Measurements from ENCODE around the gene GBP7.

GBP7 gene

DNA sequence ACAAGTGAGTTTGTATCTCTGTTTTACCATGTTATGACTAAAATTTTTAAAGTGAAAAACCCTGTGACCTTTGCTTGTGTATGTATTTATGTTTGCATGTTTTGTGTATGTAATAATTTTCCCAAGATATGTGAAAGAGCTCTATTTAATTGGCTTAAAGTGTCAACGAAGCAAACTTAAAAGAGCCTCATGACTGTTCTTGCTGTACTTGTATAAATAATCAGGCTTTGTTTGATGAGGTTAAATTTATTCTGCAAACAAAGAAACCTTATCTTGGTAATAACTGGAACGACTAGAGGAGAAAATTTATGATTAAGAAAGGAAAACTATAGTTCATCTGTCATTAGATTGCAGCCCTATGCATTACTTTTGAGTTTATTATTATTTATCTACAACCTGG is 6.6 kb downstream of the GBP7 start:
- no peaks in the 10 kb centered on the region for H3K27me3 ChIP-seq (replicated peaks; ENCODE audit: control insufficient read depth, insufficient read depth, low read length)
- H3K4me3 ChIP-seq (replicated peaks; ENCODE audit: low read depth, low read length), result no peak overlapping the region
- TF ChIP-seq, protein P1, sequence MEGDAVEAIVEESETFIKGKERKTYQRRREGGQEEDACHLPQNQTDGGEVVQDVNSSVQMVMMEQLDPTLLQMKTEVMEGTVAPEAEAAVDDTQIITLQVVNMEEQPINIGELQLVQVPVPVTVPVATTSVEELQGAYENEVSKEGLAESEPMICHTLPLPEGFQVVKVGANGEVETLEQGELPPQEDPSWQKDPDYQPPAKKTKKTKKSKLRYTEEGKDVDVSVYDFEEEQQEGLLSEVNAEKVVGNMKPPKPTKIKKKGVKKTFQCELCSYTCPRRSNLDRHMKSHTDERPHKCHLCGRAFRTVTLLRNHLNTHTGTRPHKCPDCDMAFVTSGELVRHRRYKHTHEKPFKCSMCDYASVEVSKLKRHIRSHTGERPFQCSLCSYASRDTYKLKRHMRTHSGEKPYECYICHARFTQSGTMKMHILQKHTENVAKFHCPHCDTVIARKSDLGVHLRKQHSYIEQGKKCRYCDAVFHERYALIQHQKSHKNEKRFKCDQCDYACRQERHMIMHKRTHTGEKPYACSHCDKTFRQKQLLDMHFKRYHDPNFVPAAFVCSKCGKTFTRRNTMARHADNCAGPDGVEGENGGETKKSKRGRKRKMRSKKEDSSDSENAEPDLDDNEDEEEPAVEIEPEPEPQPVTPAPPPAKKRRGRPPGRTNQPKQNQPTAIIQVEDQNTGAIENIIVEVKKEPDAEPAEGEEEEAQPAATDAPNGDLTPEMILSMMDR (IDR thresholded peaks at IDR 0.05; ENCODE audit: insufficient read depth, low read length, poor library complexity, severe bottlenecking), result no peak
- no peak for DNase-seq (ENCODE audit: extremely low read depth, insufficient read length)
- no peaks in the 10 kb centered on the region for H3K36me3 ChIP-seq (ENCODE audit: control insufficient read depth, insufficient read depth, low read length)

DNA sequence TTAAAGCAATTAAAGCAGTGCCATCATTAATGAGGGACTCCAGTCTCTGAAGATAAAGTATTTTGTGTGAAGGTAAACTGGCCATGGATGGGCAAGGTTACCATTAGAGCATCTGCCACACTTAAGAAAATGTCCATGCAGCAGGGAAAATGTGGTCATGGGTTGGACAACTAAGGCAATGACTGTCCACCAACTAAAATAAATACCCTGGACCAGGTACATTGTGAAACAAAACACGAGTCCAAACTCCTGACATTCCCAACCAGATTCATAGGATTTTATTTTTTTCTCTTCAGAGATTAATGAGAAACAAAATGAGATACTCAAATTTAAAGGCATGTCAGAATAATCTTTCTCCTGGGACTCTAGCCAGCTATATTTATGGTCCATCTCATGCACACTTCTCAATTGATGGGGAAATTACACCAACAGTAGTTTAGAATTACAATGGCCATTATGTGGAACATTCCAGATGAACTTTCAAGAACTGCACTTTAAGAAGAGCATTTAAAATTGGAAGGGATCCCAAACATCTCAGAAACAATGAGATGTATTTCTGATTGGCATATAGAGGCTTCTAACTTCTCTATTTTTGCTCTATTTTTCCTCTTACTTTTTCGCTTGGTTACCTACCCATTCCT is 8.1 kb downstream of the GBP7 start:
- H3K27me3 ChIP-seq (replicated peaks; ENCODE audit: control insufficient read depth, insufficient read depth, low read length), result no peaks in the 10 kb centered on the region
- TF ChIP-seq, protein P1 (IDR thresholded peaks at IDR 0.05; ENCODE audit: insufficient read depth, low read length, poor library complexity, severe bottlenecking), result no peak
- H3K4me3 ChIP-seq (replicated peaks; ENCODE audit: low read depth, low read length), result no peak overlapping the region
- no peaks in the 10 kb centered on the region for H3K36me3 ChIP-seq (ENCODE audit: control insufficient read depth, insufficient read depth, low read length)
- DNase-seq (ENCODE audit: extremely low read depth, insufficient read length), result no peak

DNA sequence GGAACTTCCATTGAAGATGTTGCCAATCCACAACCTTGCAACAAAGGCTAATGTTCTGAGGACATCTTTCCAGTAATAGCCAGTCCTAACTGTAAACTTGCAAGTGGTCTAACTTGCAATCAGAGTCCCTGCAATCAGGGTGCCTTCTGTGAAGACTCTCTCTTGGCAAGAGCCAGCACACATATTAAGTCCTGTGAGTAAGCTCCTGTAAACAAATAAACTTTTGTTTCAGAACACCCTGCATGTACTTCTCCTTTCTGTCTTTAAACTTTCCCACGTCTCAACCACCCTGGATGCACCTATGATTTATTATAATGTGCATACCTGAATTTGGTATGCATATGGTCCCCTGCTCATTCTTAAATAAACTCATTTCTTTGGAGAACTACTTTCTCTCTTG is 9.1 kb downstream of the GBP7 start:
- no peak overlapping the region for H3K4me3 ChIP-seq (replicated peaks; ENCODE audit: low read depth, low read length)
- no peaks in the 10 kb centered on the region for H3K36me3 ChIP-seq (ENCODE audit: control insufficient read depth, insufficient read depth, low read length)
- TF ChIP-seq, protein P1 (IDR thresholded peaks at IDR 0.05; ENCODE audit: insufficient read depth, low read length, poor library complexity, severe bottlenecking), result no peak
- no peak for DNase-seq (ENCODE audit: extremely low read depth, insufficient read length)
- H3K27me3 ChIP-seq (replicated peaks; ENCODE audit: control insufficient read depth, insufficient read depth, low read length), result no peaks in the 10 kb centered on the region

DNA sequence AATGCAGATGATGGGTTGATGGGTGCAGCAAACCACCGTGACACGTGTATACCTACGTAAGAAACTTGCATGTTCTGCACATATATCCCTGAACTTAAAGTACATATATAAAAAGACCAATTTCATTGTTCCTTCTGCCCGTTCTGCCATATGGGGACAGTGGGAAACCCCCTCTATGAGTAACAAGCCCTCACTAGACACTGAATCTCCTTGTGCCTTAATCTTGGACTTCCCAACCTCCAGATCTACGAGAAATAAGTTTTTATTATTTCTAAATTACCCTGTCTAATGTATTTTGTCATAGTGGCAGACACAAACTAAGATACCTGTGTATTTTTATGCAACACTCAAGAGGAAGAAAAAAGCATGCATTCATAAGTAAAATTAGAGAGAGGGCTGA is 10.0 kb downstream of the GBP7 start:
- no peaks in the 10 kb centered on the region for H3K36me3 ChIP-seq (ENCODE audit: control insufficient read depth, insufficient read depth, low read length)
- H3K4me3 ChIP-seq (replicated peaks; ENCODE audit: low read depth, low read length), result no peak overlapping the region
- TF ChIP-seq, protein P1 (IDR thresholded peaks at IDR 0.05; ENCODE audit: insufficient read depth, low read length, poor library complexity, severe bottlenecking), result no peak
- no peaks in the 10 kb centered on the region for H3K27me3 ChIP-seq (replicated peaks; ENCODE audit: control insufficient read depth, insufficient read depth, low read length)
- no peak for DNase-seq (ENCODE audit: extremely low read depth, insufficient read length)

DNA sequence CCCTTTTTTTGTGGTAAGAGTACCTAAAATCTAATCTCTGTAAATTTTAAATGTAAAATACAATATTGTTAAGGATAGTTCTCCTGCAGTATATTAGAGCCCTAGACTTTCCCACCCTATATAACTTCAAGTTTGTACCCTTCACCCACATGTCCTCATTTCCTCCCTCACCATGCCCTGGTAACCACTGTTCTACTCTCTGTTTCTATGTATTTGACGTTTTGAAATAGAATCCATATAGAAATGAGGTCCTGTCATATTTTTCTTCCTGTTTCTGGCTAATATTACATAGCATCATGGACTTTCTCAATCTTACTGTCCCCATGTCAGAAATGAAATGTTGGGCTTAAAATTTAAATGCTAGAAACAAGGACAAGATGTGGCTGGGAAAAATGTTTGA is 24.8 kb downstream of the GBP7 start:
- TF ChIP-seq, protein P1 (IDR thresholded peaks at IDR 0.05; ENCODE audit: insufficient read depth, low read length, poor library complexity, severe bottlenecking), result no peak
- Histone ChIP-seq H3K36me3 (ENCODE audit: control insufficient read depth, insufficient read depth, low read length) (no peaks in the 10 kb centered on the region), H3K4me3 (replicated peaks; ENCODE audit: low read depth, low read length) (no peak overlapping the region), H3K27me3 (replicated peaks; ENCODE audit: control insufficient read depth, insufficient read depth, low read length) (no peaks in the 10 kb centered on the region)
- no peak for DNase-seq (ENCODE audit: extremely low read depth, insufficient read length)

DNA sequence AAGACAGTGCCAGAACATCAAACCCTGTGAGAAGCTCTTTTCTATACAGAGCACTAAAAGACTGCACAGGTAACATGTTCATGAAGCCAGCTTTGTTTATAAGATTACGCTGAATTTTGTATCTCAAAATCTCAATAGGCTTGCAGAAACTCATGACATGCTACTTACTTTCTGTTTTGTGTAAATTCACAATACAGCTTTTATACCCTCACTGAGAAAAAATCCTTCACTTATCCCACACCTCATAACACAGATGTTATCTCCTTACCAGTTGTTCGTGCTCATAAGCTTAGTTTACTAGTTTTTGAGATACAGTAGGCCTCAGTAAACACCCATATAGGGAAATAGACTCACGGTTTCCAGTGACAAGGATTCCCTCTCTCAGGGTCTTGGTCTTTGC is 25.8 kb downstream of the GBP7 start:
- no peak for DNase-seq (ENCODE audit: extremely low read depth, insufficient read length)
- H3K27me3 ChIP-seq (replicated peaks; ENCODE audit: control insufficient read depth, insufficient read depth, low read length), result no peaks in the 10 kb centered on the region
- H3K36me3 ChIP-seq (ENCODE audit: control insufficient read depth, insufficient read depth, low read length), result no peaks in the 10 kb centered on the region
- TF ChIP-seq, protein P1 (IDR thresholded peaks at IDR 0.05; ENCODE audit: insufficient read depth, low read length, poor library complexity, severe bottlenecking), result no peak
- no peak overlapping the region for H3K4me3 ChIP-seq (replicated peaks; ENCODE audit: low read depth, low read length)

Measured in GM06990 (cell line).